ENCODE data around the gene LHPP.

DNA sequence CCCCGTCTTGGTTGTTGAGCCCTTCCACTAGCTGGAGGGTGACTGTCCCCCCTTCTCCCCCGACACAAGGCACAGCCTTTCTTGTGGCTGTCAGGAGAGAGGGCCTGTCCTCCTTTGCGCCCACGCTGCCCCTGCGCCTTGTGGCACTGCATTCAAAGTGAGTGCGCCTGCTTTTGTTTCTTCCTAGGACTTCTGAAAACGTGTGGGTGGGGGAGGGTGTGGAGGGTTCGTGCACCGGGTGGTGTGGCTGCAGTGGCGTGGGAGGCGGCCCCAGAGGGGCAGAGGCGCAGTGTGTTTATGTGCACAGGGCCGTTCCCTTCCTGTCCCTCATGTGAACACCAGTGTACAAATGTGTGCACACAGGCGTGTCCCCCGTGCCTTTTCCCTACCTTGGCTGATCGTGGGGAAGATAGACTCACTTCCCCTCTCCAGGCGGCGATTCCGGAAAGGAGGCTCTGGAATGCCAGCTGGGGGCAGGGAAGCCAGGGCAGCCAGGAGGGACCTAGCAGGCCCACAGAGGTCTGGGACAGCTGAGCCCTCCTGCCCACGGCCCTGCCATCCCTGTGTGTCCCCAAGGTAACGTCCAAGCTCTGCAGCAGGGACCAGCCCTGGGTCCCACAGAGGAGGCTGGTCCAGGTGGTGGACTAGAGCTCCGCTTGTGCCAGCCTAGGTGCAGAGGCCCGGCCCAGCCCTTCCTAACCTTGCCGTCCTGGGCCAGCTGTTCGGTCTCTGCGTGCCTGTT lies 88.8 kb downstream of the LHPP start:
- TF ChIP-seq GATA2 (IDR thresholded peaks at IDR 0.05; ENCODE audit: low read depth, low read length) = no peak
- no peak for TF ChIP-seq GATA3 (IDR thresholded peaks at IDR 0.05; ENCODE audit: low read depth, low read length)

Measured in SH-SY5Y (cell line).